GM12878 (cell line): ENCODE results near the gene RAP1A. TPM values are rescaled to one million over a fixed set of nuclear protein-coding genes. Genes with fewer than 3 reads are reported as not detected.
A peak's percentile ranks its signal among the peaks of the same experiment; 100 is the strongest.

ENCODE experiments used
- ATAC-seq: fragments of 200-7000 bp; cut with Tn5 transposase; 3 replicates; pipeline ENCODE4 v1.9.1; 2020; ENCODE audit warnings: mild to moderate bottlenecking, moderate library complexity
- BruUV-seq: library from RNA; stranded (reverse); fragments of 400-500 nt; replicated peaks from 2 replicates; lab custom pipeline; 2021; lab: Mats Ljungman, UMichigan
- CTCF ChIA-PET: fragments of 300-600 bp; sonication (Branson Sonifier 250); formaldehyde crosslinking; extraction: SDS; loops from one replicate; lab custom pipeline; 2021; ENCODE audit warnings: inconsistent platforms; lab: Yijun Ruan, JAX
- POLR2A ChIA-PET: fragments of 350-600 bp; formaldehyde crosslinking; extraction: SDS; loops from one replicate; lab custom pipeline; 2021; ENCODE audit warnings: inconsistent platforms; lab: Charles Lee
- RAD21 ChIA-PET: fragments of 300-600 bp; sonication (Branson Sonifier 250); formaldehyde crosslinking; loops from one replicate; lab custom pipeline; 2023; ENCODE audit warnings: antibody characterized with exemption; ENCODE audit not compliant: unreplicated experiment; lab: Charles Lee
- SMC1A ChIA-PET: fragments of 300-600 bp; sonication (Branson Sonifier 250); formaldehyde crosslinking; loops from one replicate; lab custom pipeline; 2023; ENCODE audit not compliant: unreplicated experiment, uncharacterized antibody; lab: Charles Lee
- DNase-seq: peaks from one replicate; pipeline ENCODE4 v3.0.0-alpha.2; 2011; ENCODE audit warnings: low read depth, low spot score
- FAIRE-seq: peaks from 3 replicates; lab custom pipeline; 2011; peaks lifted over from hg19 to GRCh38; lab: Jason Lieb, UNC
- H2AFZ ChIP-seq: 2 replicates; pipeline ENCODE4 v1.6.0; 2011; ENCODE audit warnings: low read depth, low read length, control low read depth; ENCODE audit not compliant: control insufficient read depth
- H3K27ac ChIP-seq: 2 replicates; pipeline ENCODE4 v1.5.1; 2011; ENCODE audit warnings: control low read depth; ENCODE audit not compliant: control insufficient read depth, insufficient read depth
- H3K27me3 ChIP-seq, 2 experiments: replicated peaks in 1 of 2; 2 replicates each; pipeline versions ENCODE4 v1.6.0 to v1.6.1; 2011; ENCODE audit warnings: low read length in 1 of 2; ENCODE audit not compliant: control insufficient read depth in 2 of 2, insufficient read depth in 2 of 2
- H3K36me3 ChIP-seq, 2 experiments: 2 replicates each; pipeline ENCODE4 v1.5.1; 2011; ENCODE audit warnings: low read length in 1 of 2; ENCODE audit not compliant: control insufficient read depth in 2 of 2, insufficient read depth in 2 of 2
- H3K4me1 ChIP-seq: 2 replicates; pipeline ENCODE4 v1.6.1; 2011; ENCODE audit warnings: mild to moderate bottlenecking, low read length, moderate library complexity, mixed read lengths; ENCODE audit not compliant: control insufficient read depth, insufficient read depth
- H3K4me2 ChIP-seq: 2 replicates; pipeline ENCODE4 v1.6.0; 2011; ENCODE audit warnings: control low read depth; ENCODE audit not compliant: control insufficient read depth, insufficient read depth
- H3K4me3 ChIP-seq: fragments of 200-600 bp; sonication (generic); 2 replicates; pipeline ENCODE4 v1.5.1; 2016
- H3K79me2 ChIP-seq: 2 replicates; pipeline ENCODE4 v1.6.0; 2011; ENCODE audit warnings: low read length; ENCODE audit not compliant: control insufficient read depth, insufficient read depth
- H3K9ac ChIP-seq: 2 replicates; pipeline ENCODE4 v1.8.0; 2011; ENCODE audit warnings: low read length, control low read depth, mixed read lengths; ENCODE audit not compliant: control insufficient read depth, insufficient read depth
- H3K9me3 ChIP-seq: replicated peaks from 3 replicates; pipeline ENCODE4 v1.5.1; 2011; ENCODE audit warnings: mild to moderate bottlenecking, low read length; ENCODE audit not compliant: control insufficient read depth, insufficient read depth
- H4K20me1 ChIP-seq: 2 replicates; pipeline ENCODE4 v1.6.0; 2011; ENCODE audit not compliant: control insufficient read depth, insufficient read depth
- EED ChIP-seq: sonication (generic); IDR thresholded peaks from 2 replicates; pipeline ENCODE4 v1.6.1; 2016; ENCODE audit warnings: antibody characterized with exemption, low read depth
- EZH2 ChIP-seq: IDR thresholded peaks from 2 replicates; pipeline ENCODE4 v1.6.1; 2012; ENCODE audit warnings: low read depth, mild to moderate bottlenecking, control low read depth, inconsistent platforms, low read length, borderline replicate concordance; ENCODE audit not compliant: control insufficient read depth
- HDAC2 ChIP-seq: fragments of 200-600 bp; sonication (generic); IDR thresholded peaks from 2 replicates; pipeline ENCODE4 v1.6.1; 2017
- IRF5 ChIP-seq: fragments of 450-650 bp; IDR thresholded peaks from 2 replicates; pipeline ENCODE4 v1.6.1; 2017; ENCODE audit warnings: borderline replicate concordance
- JUNB ChIP-seq: IDR thresholded peaks from 2 replicates; pipeline ENCODE4 v1.6.1; 2016; ENCODE audit warnings: antibody characterized with exemption, mild to moderate bottlenecking
- KAT2A ChIP-seq: conservative IDR thresholded peaks from 2 replicates; pipeline ENCODE4 v1.6.1; 2011; ENCODE audit warnings: low read depth, low read length; ENCODE audit not compliant: control insufficient read depth
- KLF5 ChIP-seq: fragments of 450-650 bp; IDR thresholded peaks from 2 replicates; pipeline ENCODE4 v1.6.1; 2014; ENCODE audit warnings: mild to moderate bottlenecking; ENCODE audit not compliant: partially characterized antibody
- NFIC ChIP-seq: IDR thresholded peaks from 2 replicates; pipeline ENCODE4 v1.6.1; 2012; ENCODE audit warnings: low read depth, mild to moderate bottlenecking, inconsistent platforms, low read length, moderate library complexity
- RUNX3 ChIP-seq: IDR thresholded peaks from 2 replicates; pipeline ENCODE4 v1.6.1; 2012; ENCODE audit warnings: low read length, inconsistent platforms
- SIN3A ChIP-seq: IDR thresholded peaks from 2 replicates; pipeline ENCODE4 v1.6.1; 2012; ENCODE audit warnings: low read depth, low read length, improper control_type of control experiment
- SPI1 ChIP-seq: IDR thresholded peaks from 2 replicates; pipeline ENCODE4 v1.6.1; 2011; ENCODE audit warnings: low read depth, mild to moderate bottlenecking, low read length, moderate library complexity, borderline replicate concordance; ENCODE audit not compliant: insufficient read depth
- STAT3 ChIP-seq: IDR thresholded peaks from 2 replicates; pipeline ENCODE4 v1.6.1; 2011; ENCODE audit warnings: low read depth, low read length, improper control_type of control experiment
- TCF7 ChIP-seq: IDR thresholded peaks from 2 replicates; pipeline ENCODE4 v1.6.1; 2014; ENCODE audit warnings: antibody characterized with exemption, borderline replicate concordance
- WGBS: methylation state at CpG from one replicate; pipeline ENCODE4 v1.1.6; 2016; ENCODE audit warnings: low lambda C conversion rate; ENCODE audit not compliant: insufficient replicate concordance, insufficient coverage; ENCODE audit errors: missing lambda C conversion rate; 5-methylcytosine and 5-hydroxymethylcytosine counted together
- in situ Hi-C: fragments of 300-500 bp; cut with MboI; formaldehyde crosslinking; loops from 9 replicates; pipeline ENCODE4 v1.14.3; 2018; ENCODE audit warnings: mixed read lengths
- intact Hi-C: fragments of 100-400 bp; cut with micrococcal nuclease; formaldehyde crosslinking; loops from one replicate; pipeline ENCODE4 v1.14.2; 2022; ENCODE audit not compliant: unreplicated experiment
- polyA plus RNA-seq, 11 experiments: library from polyadenylated mRNA; depleted of rRNA in 4 of 11; unstranded in 6 of 11; stranded (reverse) in 5 of 11; fragments of >200 nt; fragmentation: Nextera tagmentation in 4 of 11; fragmentation: Illumina TruSeq in 1 of 11; extraction: Ambion mirVana in 4 of 11; extraction: Trizol in 1 of 11; gene quantifications; 1 replicate in 1 of 11; 2 replicates in 10 of 11; pipeline versions ENCODE4 v1.2.1 to v1.2.3, GENCODE V29; 2011 to 2016; ENCODE audit warnings: inconsistent platforms in 2 of 11, missing spikeins in 2 of 11, low read depth in 1 of 11
- total RNA-seq, 4 experiments: library from RNA; depleted of rRNA in 3 of 4; stranded (reverse); fragments of >200 nt in 3 of 4; fragmentation: Illumina TruSeq in 1 of 4; extraction: Trizol in 1 of 4; gene quantifications; 2 replicates each; pipeline versions ENCODE4 v1.2.1 to v1.2.3, GENCODE V29; 2013 to 2021

Gene RAP1A
- total and polyA plus RNA-seq, 10 of the 15 experiments (the other 5 are each of a cell fraction or from before 2014, with no cell fraction given) = 38.4 to 213 (median 86.0) TPM

- FAIRE-seq = no peak
- peak; percentile 14; the same call in 2 of the 3 replicates for ATAC-seq
- 0 out of 4 replicates have a peak, but pooled peaks cover 0 to 5% of the 10 kb centered on the region in 2 experiments for H3K36me3 ChIP-seq
- H3K79me2 ChIP-seq = peaks cover 100% of the 10 kb centered on the region
- peaks cover 33% of the 10 kb centered on the region; the same call in 1 of the 2 replicates for H3K4me1 ChIP-seq
- H4K20me1 ChIP-seq = no peaks in the 10 kb centered on the region
- no peak overlapping the region for H2AFZ ChIP-seq
- in situ Hi-C loops = no loop called here
- TF ChIP-seq JUNB (peak; percentile 44), KAT2A (no peak), NFIC (peak; percentile 38; the same call in 1 of the 2 replicates)
- WGBS = 16% methylated on average over 4 of the region's 4 CpGs
- H3K9ac ChIP-seq = peak overlapping the region; percentile 24; the same call in 1 of the 2 replicates
- H3K27ac ChIP-seq = peak overlapping the region; percentile 53
- no peaks in the 10 kb centered on the region for H3K27me3 ChIP-seq
- ChIA-PET CTCF (interaction anchor here (0.6 to 6.7 kb wide), 6 partner anchors 9 to 1618 kb away, joined by 3 to 38 read pairs (median 4); partner anchors contain the start of gene RAP1A), SMC1A (interaction anchor here (0.6 to 16.8 kb wide), 14 partner anchors 8 to 121 kb away, joined by 3 to 446 read pairs (median 4); no protein-coding TSS in a partner anchor), RAD21 (interaction anchor here (0.7 to 16.8 kb wide), 13 partner anchors 8 to 122 kb away, joined by 3 to 331 read pairs (median 4); partner anchors contain the start of gene RAP1A), POLR2A (interaction anchor here (0.5 to 14.9 kb wide), 11 partner anchors 9 to 185 kb away, joined by 3 to 242 read pairs (median 5); no protein-coding TSS in a partner anchor)
- no TSS peak for BruUV-seq
- intact Hi-C loops = loop anchor here (5.0 kb wide), 1 partner anchor 37 kb away; no protein-coding TSS in a partner anchor
- H3K9me3 ChIP-seq = no peaks in the 10 kb centered on the region
- peak overlapping the region; percentile 48 for H3K4me2 ChIP-seq
- H3K4me3 ChIP-seq = peak overlapping the region; percentile 36
- no peak for DNase-seq
Observed at GRCh38 chr1:111629190-111629954, 9.8 kb downstream of the RAP1A start.

- Histone ChIP-seq H3K27me3 (no peaks in the 10 kb centered on the region), H3K27ac (no peak overlapping the region), H3K9ac (no peak overlapping the region), H2AFZ (no peak overlapping the region), H3K9me3 (no peaks in the 10 kb centered on the region), H3K36me3 (peaks cover 0 to 7% of the 10 kb centered on the region in 2 experiments; a peak in 1 of 4 replicates), H3K79me2 (peaks cover 99% of the 10 kb centered on the region), H3K4me3 (no peak overlapping the region), H3K4me2 (peak overlapping the region; percentile 15; the same call in 1 of the 2 replicates), H3K4me1 (peaks cover 39% of the 10 kb centered on the region), H4K20me1 (no peaks in the 10 kb centered on the region; the same call in 1 of the 2 replicates)
- 48% methylated on average over 2 of the region's 2 CpGs for WGBS
- BruUV-seq = TSS peak; percentile 1
- ATAC-seq = no peak
- in situ Hi-C loops (no loop called here), intact Hi-C loops (no loop called here)
- ChIA-PET RAD21 (interaction anchor here (0.6 to 16.8 kb wide), 8 partner anchors 9 to 123 kb away, joined by 3 to 331 read pairs (median 4); partner anchors contain the start of gene RAP1A), SMC1A (interaction anchor here (0.6 to 16.8 kb wide), 12 partner anchors 8 to 146 kb away, joined by 3 to 446 read pairs (median 4); no protein-coding TSS in a partner anchor), POLR2A (interaction anchor here (0.6 to 2.8 kb wide), 5 partner anchors 12 to 44 kb away, joined by 3 to 8 read pairs (median 3); no protein-coding TSS in a partner anchor), CTCF (interaction anchor here (0.6 to 6.7 kb wide), 7 partner anchors 15 to 124 kb away, joined by 3 to 38 read pairs (median 4); partner anchors contain the start of gene DDX20)
- DNase-seq = no peak
- no peak for FAIRE-seq
- TF ChIP-seq EED (no peak), STAT3 (no peak), KAT2A (no peak), HDAC2 (no peak), TCF7 (no peak), SPI1 (no peak), IRF5 (no peak), KLF5 (no peak), EZH2 (no peak), SIN3A (no peak), RUNX3 (no peak)
Observed at GRCh38 chr1:111630567-111630966, 11.0 kb downstream of the RAP1A start.
